HG03469 (cell line): Measurements from ENCODE around the gene IP6K2.
"Not testable (repeated sequence)": the region's sequence is repeated elsewhere in the genome, so short reads cannot be mapped to it uniquely, and the experiment has no call there.

Experiments used
- ATAC-seq: cut with Tn5 transposase; IDR thresholded peaks from one replicate; pipeline ENCODE4 v1.9.1; 2021; ENCODE audit warnings: mild to moderate bottlenecking, moderate library complexity, moderate number of reproducible peaks; ENCODE audit not compliant: unreplicated experiment

The IP6K2 gene, protein sequence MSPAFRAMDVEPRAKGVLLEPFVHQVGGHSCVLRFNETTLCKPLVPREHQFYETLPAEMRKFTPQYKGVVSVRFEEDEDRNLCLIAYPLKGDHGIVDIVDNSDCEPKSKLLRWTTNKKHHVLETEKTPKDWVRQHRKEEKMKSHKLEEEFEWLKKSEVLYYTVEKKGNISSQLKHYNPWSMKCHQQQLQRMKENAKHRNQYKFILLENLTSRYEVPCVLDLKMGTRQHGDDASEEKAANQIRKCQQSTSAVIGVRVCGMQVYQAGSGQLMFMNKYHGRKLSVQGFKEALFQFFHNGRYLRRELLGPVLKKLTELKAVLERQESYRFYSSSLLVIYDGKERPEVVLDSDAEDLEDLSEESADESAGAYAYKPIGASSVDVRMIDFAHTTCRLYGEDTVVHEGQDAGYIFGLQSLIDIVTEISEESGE

DNA sequence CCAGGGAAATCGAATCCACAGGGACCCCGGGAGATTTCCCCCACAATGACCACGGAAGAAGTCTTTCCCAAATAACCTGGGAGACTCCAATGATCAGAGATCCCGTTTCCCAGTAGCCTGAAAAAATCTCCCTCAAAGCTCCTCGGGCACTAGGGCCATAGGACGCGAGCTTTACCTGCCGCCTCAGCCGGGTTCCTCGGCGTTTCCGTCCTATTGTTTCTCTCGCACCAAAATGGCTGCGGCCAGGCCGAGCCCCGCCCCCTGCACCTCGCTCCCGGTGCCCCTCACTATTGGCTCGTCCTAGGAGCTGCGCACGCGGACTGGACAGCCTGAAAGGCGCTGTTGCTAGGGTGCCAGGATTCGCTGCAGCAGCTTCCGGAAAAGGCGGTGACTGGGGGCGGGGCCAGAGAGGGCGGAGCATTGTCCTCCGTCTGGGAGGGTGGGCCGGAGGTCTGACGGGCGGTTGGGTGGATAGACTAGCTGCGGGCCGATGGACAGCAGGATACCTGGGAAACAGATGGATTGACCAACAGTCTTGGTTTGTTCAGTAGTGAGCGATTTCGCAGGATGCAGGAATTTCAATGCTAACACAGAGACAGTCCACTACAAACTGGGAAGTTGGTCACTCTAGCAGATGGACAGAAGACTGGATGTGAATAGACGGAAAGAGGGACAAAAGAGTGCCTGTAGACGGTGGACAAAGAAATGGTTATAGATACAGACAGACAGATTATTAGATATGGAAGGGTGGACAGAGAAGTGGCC is at the start of gene IP6K2:
IP6K2 (minus strand) TSS at position 240 of the 765 bp plus-strand sequence. CDS start 21,930 bp downstream, outside the sequence.
- ATAC-seq, result peak; percentile 90

- no peak for ATAC-seq
Observed at GRCh38 chr3:48765376-48765775, 48.4 kb upstream of the IP6K2 start.

DNA sequence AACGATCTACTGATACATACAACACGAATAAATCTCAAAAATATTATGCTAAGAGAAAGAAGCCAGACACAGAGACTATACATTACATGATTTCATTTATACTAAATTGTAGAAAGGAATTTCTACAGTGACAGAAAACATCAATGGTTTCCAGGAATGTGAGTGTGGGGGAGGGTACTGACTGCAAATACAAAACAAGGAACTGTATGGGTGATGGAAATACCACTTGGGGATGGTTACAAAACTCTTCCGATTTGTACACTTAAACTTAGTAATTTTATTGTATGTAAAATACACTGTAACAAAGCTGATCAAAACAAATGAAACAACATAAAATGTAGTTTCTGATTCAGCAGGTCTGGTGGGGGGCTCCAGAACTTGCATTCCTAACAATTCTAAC is 45.8 kb upstream of the IP6K2 start:
- no peak for ATAC-seq

- not testable (repeated sequence) for ATAC-seq
Observed at GRCh38 chr3:48759991-48760540, 43.0 kb upstream of the IP6K2 start.

DNA sequence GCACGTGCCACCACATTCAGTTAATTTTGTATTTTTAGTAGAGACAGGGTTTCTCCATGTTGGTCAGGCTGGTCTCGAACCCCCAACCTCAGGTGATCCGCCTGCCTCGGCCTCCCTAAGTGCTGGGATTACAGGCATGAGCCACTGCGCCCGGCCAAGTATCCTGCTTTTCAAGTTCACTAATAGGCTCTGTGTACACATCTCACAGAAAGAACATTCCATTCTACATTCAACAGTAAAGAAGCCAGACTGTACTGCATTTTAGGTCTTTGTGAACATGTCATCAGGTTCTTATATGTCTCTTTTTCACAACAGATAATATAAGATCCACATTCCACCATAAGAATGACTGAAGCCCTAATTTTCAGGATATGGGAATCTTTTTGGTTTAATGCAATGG is 42.5 kb upstream of the IP6K2 start:
- ATAC-seq, result not testable (repeated sequence)

DNA sequence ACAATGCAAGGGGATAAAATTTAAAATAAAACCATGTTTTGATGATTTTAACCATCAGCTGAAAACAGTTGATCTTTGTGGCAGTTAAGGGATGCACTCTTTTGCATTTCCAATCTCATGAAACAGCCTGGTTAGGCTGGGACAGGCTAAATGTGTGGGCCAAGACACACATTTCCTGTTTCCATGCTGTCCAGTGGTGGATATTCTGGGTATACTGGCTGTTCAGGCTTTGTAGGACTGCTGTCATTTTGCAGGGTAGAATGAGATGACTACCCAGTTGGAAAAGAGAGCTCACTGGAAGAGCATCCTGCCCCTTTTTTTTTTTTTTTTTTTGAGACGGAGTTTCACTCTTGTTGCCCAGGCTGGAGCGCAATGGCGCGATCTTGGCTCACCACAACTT is 42.0 kb upstream of the IP6K2 start:
- ATAC-seq, result no peak

GRCh38 chr3:48756640-48757039 is 39.6 kb upstream of the IP6K2 start:
- ATAC-seq, result no peak

GRCh38 chr3:48750856-48751255 is 33.8 kb upstream of the IP6K2 start:
- ATAC-seq, result no peak

- ATAC-seq, result no peak
Observed at GRCh38 chr3:48748754-48749153, 31.7 kb upstream of the IP6K2 start.

DNA sequence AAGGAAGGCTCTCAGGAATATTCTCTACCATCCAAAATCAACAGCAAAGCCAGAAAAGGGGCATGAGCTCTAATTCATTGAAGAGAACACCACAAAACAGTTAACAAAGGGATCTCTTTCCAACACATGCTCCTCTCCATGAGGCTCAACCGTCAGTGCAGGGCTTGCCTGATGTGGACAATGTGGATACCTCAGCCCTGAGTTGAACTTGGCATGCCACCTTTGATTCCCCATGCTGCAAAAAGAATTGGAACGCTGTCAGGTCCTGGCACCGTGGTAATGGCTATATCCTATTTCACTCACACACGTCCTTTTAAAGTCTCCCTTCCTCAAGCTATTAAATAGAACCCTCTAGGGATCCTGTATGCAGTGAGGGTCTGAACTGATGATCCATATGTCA is 30.7 kb upstream of the IP6K2 start:
- ATAC-seq, result no peak

- no peak for ATAC-seq
Observed at GRCh38 chr3:48747015-48747615, 30.1 kb upstream of the IP6K2 start.

- ATAC-seq, result no peak
Observed at GRCh38 chr3:48743773-48744172, 26.8 kb upstream of the IP6K2 start.

- not testable (repeated sequence) for ATAC-seq
Observed at GRCh38 chr3:48741226-48741625, 24.2 kb upstream of the IP6K2 start.

- no peak for ATAC-seq
Observed at GRCh38 chr3:48739955-48740823, 23.2 kb upstream of the IP6K2 start.

- no peak for ATAC-seq
Observed at GRCh38 chr3:48739617-48739954, 22.6 kb upstream of the IP6K2 start.

GRCh38 chr3:48738926-48739616 is 22.1 kb upstream of the IP6K2 start:
- ATAC-seq, result no peak

DNA sequence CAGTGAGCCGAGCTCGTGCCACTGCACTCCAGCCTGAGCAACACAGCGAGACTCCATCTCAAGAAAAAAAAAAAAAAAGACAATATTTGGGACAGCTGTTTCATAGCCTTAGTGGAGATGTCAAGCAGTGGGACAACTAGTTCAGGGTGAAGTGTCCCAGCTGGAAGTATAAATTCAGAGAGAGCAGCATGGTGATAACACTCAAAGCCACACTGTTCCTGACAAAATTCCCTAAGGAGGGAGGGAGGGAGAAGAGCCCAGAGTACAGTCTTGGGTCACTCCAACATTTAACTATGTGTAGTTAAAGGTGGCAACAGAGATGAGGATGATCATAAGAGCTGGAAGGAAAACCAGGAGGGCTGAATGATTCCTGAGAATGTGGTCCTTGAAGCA is 21.1 kb upstream of the IP6K2 start:
- no peak for ATAC-seq

GRCh38 chr3:48735075-48735767 is 18.2 kb upstream of the IP6K2 start:
- ATAC-seq, result not testable (repeated sequence)

DNA sequence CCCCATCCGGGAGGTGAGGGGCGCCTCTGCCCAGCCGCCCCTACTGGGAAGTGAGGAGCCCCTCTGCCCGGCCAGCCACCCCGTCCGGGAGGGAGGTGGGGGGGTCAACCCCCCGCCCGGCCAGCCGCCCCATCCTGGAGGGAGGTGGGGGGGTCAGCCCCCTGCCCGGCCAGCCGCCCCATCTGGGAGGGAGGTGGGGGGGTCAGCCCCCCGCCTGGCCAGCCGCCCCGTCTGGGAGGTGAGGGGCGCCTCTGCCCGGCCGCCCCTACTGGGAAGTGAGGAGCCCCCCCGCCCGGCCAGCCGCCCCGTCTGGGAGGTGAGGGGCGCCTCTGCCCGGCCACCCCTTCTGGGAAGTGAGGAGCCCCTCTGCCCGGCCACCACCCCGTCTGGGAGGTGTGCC is 17.5 kb upstream of the IP6K2 start:
- not testable (repeated sequence) for ATAC-seq
